Measurements from ENCODE around the gene SND1.

Gene SND1

DNA sequence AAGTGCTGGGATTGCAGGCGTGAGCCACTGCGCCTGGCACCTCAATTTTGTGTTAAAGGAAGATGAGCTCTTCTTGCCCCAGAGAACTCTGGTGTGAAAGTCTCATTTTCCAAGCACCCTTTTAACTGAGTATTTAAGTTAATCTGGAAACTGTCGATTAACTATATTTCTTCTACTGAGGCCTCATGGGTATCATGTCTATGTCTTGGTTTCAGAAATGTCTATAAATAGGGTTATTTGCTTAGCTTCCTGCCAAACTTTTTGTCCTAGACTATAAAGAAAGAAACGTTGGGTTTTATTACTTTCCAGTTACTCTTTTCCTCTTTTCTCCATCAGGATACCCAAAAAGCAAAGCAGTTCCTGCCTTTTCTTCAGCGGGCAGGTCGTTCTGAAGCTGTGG, 276.9 kb downstream of the SND1 start:
- Histone ChIP-seq H3K27ac (ENCODE audit: low read length) (peak overlapping the region; percentile 17; the same call in 1 of the 2 replicates), H3K9ac (ENCODE audit: low read length) (no peak overlapping the region), H2AFZ (ENCODE audit: low read length) (no peak overlapping the region), H3K27me3 (replicated peaks; ENCODE audit: insufficient read depth, low read length) (no peaks in the 10 kb centered on the region), H3K79me2 (ENCODE audit: low read length) (peaks cover 88% of the 10 kb centered on the region), H3K4me3 (ENCODE audit: low read length) (peak overlapping the region; percentile 2; the same call in 1 of the 2 replicates), H3F3A (ENCODE audit: insufficient read depth, low read length) (peaks cover 19% of the 10 kb centered on the region), H4K20me1 (ENCODE audit: insufficient read depth, low read length) (no peaks in the 10 kb centered on the region), H3K9me3 (replicated peaks; ENCODE audit: insufficient read depth, low read length) (no peaks in the 10 kb centered on the region), H3K36me3 (replicated peaks; ENCODE audit: insufficient read depth, low read length) (peaks cover 5% of the 10 kb centered on the region; the same call in 1 of the 2 replicates), H3K4me1 (ENCODE audit: low read length) (peaks cover 32% of the 10 kb centered on the region), H3K9me2 (replicated peaks; ENCODE audit: insufficient read depth, low read length) (no peaks in the 10 kb centered on the region), H3K4me2 (ENCODE audit: low read depth, low read length) (peak overlapping the region; percentile 41)
- peak; percentile 53 for DNase-seq
- TF ChIP-seq, protein P1, sequence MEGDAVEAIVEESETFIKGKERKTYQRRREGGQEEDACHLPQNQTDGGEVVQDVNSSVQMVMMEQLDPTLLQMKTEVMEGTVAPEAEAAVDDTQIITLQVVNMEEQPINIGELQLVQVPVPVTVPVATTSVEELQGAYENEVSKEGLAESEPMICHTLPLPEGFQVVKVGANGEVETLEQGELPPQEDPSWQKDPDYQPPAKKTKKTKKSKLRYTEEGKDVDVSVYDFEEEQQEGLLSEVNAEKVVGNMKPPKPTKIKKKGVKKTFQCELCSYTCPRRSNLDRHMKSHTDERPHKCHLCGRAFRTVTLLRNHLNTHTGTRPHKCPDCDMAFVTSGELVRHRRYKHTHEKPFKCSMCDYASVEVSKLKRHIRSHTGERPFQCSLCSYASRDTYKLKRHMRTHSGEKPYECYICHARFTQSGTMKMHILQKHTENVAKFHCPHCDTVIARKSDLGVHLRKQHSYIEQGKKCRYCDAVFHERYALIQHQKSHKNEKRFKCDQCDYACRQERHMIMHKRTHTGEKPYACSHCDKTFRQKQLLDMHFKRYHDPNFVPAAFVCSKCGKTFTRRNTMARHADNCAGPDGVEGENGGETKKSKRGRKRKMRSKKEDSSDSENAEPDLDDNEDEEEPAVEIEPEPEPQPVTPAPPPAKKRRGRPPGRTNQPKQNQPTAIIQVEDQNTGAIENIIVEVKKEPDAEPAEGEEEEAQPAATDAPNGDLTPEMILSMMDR (IDR thresholded peaks at IDR 0.05; ENCODE audit: low read length) = no peak
- TF ChIP-seq EZH2 (optimal IDR thresholded peaks at IDR 0.05; ENCODE audit: low read depth, low read length) (no peak), EZH2phosphoT487 (IDR thresholded peaks at IDR 0.05; ENCODE audit: low read length) (no peak)

GRCh38 chr7:127930341-127931328, 278.6 kb downstream of the SND1 start:
- Histone ChIP-seq H3K9me3 (replicated peaks; ENCODE audit: insufficient read depth, low read length) (no peaks in the 10 kb centered on the region), H3K27ac (ENCODE audit: low read length) (no peak overlapping the region), H3K27me3 (replicated peaks; ENCODE audit: insufficient read depth, low read length) (no peaks in the 10 kb centered on the region), H3K4me1 (ENCODE audit: low read length) (peaks cover 27% of the 10 kb centered on the region), H3K4me3 (ENCODE audit: low read length) (no peak overlapping the region), H3K9ac (ENCODE audit: low read length) (no peak overlapping the region), H3K36me3 (replicated peaks; ENCODE audit: insufficient read depth, low read length) (peaks cover 5% of the 10 kb centered on the region; the same call in 1 of the 2 replicates), H3K9me2 (replicated peaks; ENCODE audit: insufficient read depth, low read length) (no peaks in the 10 kb centered on the region), H3F3A (ENCODE audit: insufficient read depth, low read length) (peaks cover 15% of the 10 kb centered on the region), H3K4me2 (ENCODE audit: low read depth, low read length) (no peak overlapping the region), H3K79me2 (ENCODE audit: low read length) (peaks cover 90% of the 10 kb centered on the region), H4K20me1 (ENCODE audit: insufficient read depth, low read length) (no peaks in the 10 kb centered on the region), H2AFZ (ENCODE audit: low read length) (no peak overlapping the region)
- TF ChIP-seq EZH2phosphoT487 (IDR thresholded peaks at IDR 0.05; ENCODE audit: low read length) = no peak
- TF ChIP-seq, protein P1 (IDR thresholded peaks at IDR 0.05; ENCODE audit: low read length) = no peak
- TF ChIP-seq EZH2 (optimal IDR thresholded peaks at IDR 0.05; ENCODE audit: low read depth, low read length) = no peak
- DNase-seq = no peak

GRCh38 chr7:127932076-127932475, 280.1 kb downstream of the SND1 start:
- no peak for DNase-seq
- TF ChIP-seq, protein P1 (IDR thresholded peaks at IDR 0.05; ENCODE audit: low read length) = no peak
- TF ChIP-seq EZH2 (optimal IDR thresholded peaks at IDR 0.05; ENCODE audit: low read depth, low read length) (no peak), EZH2phosphoT487 (IDR thresholded peaks at IDR 0.05; ENCODE audit: low read length) (no peak)
- H3K9ac ChIP-seq (ENCODE audit: low read length) = no peak overlapping the region
- H3F3A ChIP-seq (ENCODE audit: insufficient read depth, low read length) = peaks cover 14% of the 10 kb centered on the region
- H3K4me2 ChIP-seq (ENCODE audit: low read depth, low read length) = no peak overlapping the region
- no peaks in the 10 kb centered on the region for H3K9me2 ChIP-seq (replicated peaks; ENCODE audit: insufficient read depth, low read length)
- H3K9me3 ChIP-seq (replicated peaks; ENCODE audit: insufficient read depth, low read length) = no peaks in the 10 kb centered on the region
- no peaks in the 10 kb centered on the region for H4K20me1 ChIP-seq (ENCODE audit: insufficient read depth, low read length)
- H3K27me3 ChIP-seq (replicated peaks; ENCODE audit: insufficient read depth, low read length) = no peaks in the 10 kb centered on the region
- H2AFZ ChIP-seq (ENCODE audit: low read length) = no peak overlapping the region
- H3K36me3 ChIP-seq (replicated peaks; ENCODE audit: insufficient read depth, low read length) = peaks cover 5% of the 10 kb centered on the region; the same call in 1 of the 2 replicates
- no peak overlapping the region for H3K4me3 ChIP-seq (ENCODE audit: low read length)
- H3K4me1 ChIP-seq (ENCODE audit: low read length) = peaks cover 23% of the 10 kb centered on the region
- no peak overlapping the region for H3K27ac ChIP-seq (ENCODE audit: low read length)
- H3K79me2 ChIP-seq (ENCODE audit: low read length) = peaks cover 92% of the 10 kb centered on the region

Measured in MM.1S (cell line).